H1 (cell line): Measurements from ENCODE around the gene SMARCA2. TPM values are rescaled to one million over a fixed set of nuclear protein-coding genes. Genes with fewer than 3 reads are reported as not detected.
A peak's percentile ranks its signal among the peaks of the same experiment; 100 is the strongest.

ENCODE experiments used
- CBX5 ChIP-seq: fragments of 300-800, 300-1000 bp; sonication (generic); IDR thresholded peaks from 2 replicates; pipeline ENCODE4 v1.7.1; 2016; ENCODE audit warnings: antibody characterized with exemption, low read length, low read depth
- GTF2F1 ChIP-seq: IDR thresholded peaks from 2 replicates; pipeline ENCODE4 v1.6.1; 2012; ENCODE audit warnings: low read depth, low read length, improper control_type of control experiment, borderline replicate concordance
- MAFK ChIP-seq: IDR thresholded peaks from 2 replicates; pipeline ENCODE4 v1.6.1; 2012; ENCODE audit warnings: low read depth, mild to moderate bottlenecking, improper control_type of control experiment, low read length
- RAD21 ChIP-seq, 2 experiments: IDR thresholded peaks in 1 of 2; conservative IDR thresholded peaks in 1 of 2; 2 replicates each; pipeline ENCODE4 v1.6.1; 2011; ENCODE audit warnings: low read depth in 2 of 2, low read length in 2 of 2, improper control_type of control experiment in 1 of 2, inconsistent platforms in 1 of 2, mild to moderate bottlenecking in 1 of 2, moderate library complexity in 1 of 2
- SP2 ChIP-seq: IDR thresholded peaks from 2 replicates; pipeline ENCODE4 v1.6.1; 2012; ENCODE audit warnings: mild to moderate bottlenecking, low read length, inconsistent platforms
- polyA plus RNA-seq, 7 experiments: library from polyadenylated mRNA; depleted of rRNA in 3 of 7; stranded (reverse) in 5 of 7; unstranded in 2 of 7; fragments of >200 nt in 5 of 7; fragments of 200-250 nt in 2 of 7; gene quantifications; 1 replicate in 5 of 7; 2 replicates in 1 of 7; 4 replicates in 1 of 7; pipeline versions ENCODE4 v1.2.1 to v1.2.3, GENCODE V29; 2011 to 2013; ENCODE audit warnings: missing spikeins in 2 of 7, mixed read lengths in 2 of 7
- total RNA-seq: library from RNA; stranded (reverse); fragmentation: NEBNext Ultra II Directional; extraction: Animal tissue kit (Norgen Biotek cat#: 25700); gene quantifications from 2 replicates; pipeline ENCODE4 v1.2.1, GENCODE V29; 2021

The SMARCA2 gene
- total and polyA plus RNA-seq, 2 of the 8 experiments (the other 6 are each of a cell fraction or from before 2014, with no cell fraction given), result 6.3 to 21.7 TPM

DNA sequence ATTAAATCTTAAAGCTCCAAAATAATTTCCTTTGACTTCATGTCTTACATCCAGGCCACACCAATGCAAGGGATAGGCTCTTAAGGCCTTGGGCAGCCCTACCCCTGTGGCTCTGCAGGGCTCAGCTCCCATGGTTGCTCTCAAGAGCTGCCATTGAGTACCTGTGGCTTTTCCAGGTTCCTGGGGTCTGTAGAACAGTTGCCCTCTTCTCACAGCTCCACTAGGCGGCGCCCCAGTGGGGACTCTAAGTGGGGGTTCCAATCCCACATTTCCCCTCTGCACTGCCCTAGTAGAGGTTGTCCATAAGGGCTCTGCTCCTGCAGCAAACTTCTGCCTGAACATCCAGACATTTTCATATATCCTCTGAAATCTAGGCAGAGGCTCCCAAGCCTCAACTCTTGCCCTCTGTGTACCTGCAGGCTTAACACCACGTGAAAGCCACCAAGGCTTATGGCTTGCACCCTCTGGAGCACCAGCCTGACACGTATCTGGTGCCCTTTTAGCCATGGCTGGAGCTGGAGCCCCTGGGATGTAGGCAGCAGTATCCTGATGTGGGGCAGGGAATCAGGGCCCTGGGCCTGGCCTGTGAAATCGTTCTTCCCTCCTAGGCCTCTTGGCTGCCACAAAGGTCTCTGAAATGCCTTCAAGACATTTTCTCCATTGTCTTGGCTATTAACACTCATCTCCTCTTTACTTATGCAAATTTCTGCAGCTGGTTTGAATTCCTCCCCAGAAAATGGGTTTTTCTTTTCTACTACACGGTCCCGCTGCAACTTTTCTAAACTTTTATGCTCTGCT is 185.1 kb downstream of the SMARCA2 start (continued):
- TF ChIP-seq RAD21 (IDR thresholded peaks at IDR 0.05 in 1 of 2, conservative IDR thresholded peaks at IDR 0.05 in 1 of 2; ENCODE audit: low read depth in 2 of 2, low read length in 2 of 2), result peak in 1 of 2 experiments; percentile 23; a peak in 2 of 4 replicates
- no peak for TF ChIP-seq SP2
- no peak for TF ChIP-seq MAFK
- no peak for TF ChIP-seq CBX5
- TF ChIP-seq GTF2F1, result no peak
- TF ChIP-seq, all 59 proteins: peak for 4
